ENCODE measurements around the gene PCLAF. TPM values are rescaled to one million over a fixed set of nuclear protein-coding genes. Genes with fewer than 3 reads are reported as not detected.

Gene PCLAF
- total and polyA plus RNA-seq, 2 of the 13 experiments (the other 11 are each of a cell fraction or from before 2014, with no cell fraction given) = 98.6 to 98.9 TPM

GRCh38 chr15:64387562-64388168, 6.4 kb upstream of the PCLAF start, which contains the start of gene TRIP4 (continued):
- TF ChIP-seq ZBTB4 (CRISPR knock-in tag; IDR thresholded peaks at IDR 0.05; ENCODE audit: borderline replicate concordance) (peak; percentile 84; the same call in 1 of the 2 replicates), TGIF2 (CRISPR knock-in tag; IDR thresholded peaks at IDR 0.05) (peak; percentile 99), EP300 (IDR thresholded peaks at IDR 0.05; ENCODE audit: low read depth in 2 of 2, low read length in 2 of 2) (peak in 1 of 2 experiments; percentile 67; a peak in 2 of 4 replicates), EP300 (CRISPR knock-in tag; IDR thresholded peaks at IDR 0.05; ENCODE audit: borderline replicate concordance) (peak; percentile 74), ZBTB3 (CRISPR knock-in tag; IDR thresholded peaks at IDR 0.05; ENCODE audit: borderline replicate concordance, low read depth) (peak; percentile 91; the same call in 1 of the 2 replicates), ZBTB7A (CRISPR knock-in tag; IDR thresholded peaks at IDR 0.05) (peak; percentile 58; the same call in 1 of the 2 replicates), SPEN (CRISPR knock-in tag; IDR thresholded peaks at IDR 0.05; ENCODE audit: low read depth) (peak; percentile 98), TFDP2 (CRISPR knock-in tag; IDR thresholded peaks at IDR 0.05) (peak; percentile 86), ZNF274 (CRISPR knock-in tag; IDR thresholded peaks at IDR 0.05) (peak; percentile 88; the same call in 1 of the 2 replicates), ZSCAN25 (CRISPR knock-in tag; IDR thresholded peaks at IDR 0.05) (peak; percentile 59), LBX2 (CRISPR knock-in tag; IDR thresholded peaks at IDR 0.05; ENCODE audit: borderline replicate concordance) (peak; percentile 85; the same call in 1 of the 2 replicates), CREB3 (CRISPR knock-in tag; IDR thresholded peaks at IDR 0.05) (peak; percentile 33; the same call in 1 of the 2 replicates), RNF2 (conservative IDR thresholded peaks at IDR 0.05; ENCODE audit: low read depth) (no peak), ZNF652 (CRISPR knock-in tag; IDR thresholded peaks at IDR 0.05; ENCODE audit: borderline replicate concordance, low read depth) (peak; percentile 64; the same call in 1 of the 2 replicates), TCF12 (IDR thresholded peaks at IDR 0.05) (no peak), TCF12 (CRISPR knock-in tag; IDR thresholded peaks at IDR 0.05) (no peak; the same call in 1 of the 2 replicates), KLF11 (CRISPR knock-in tag; IDR thresholded peaks at IDR 0.05) (0 out of 2 replicates have a peak, but pooled peaks have one; percentile 81), ZNF367 (CRISPR knock-in tag; IDR thresholded peaks at IDR 0.05; ENCODE audit: borderline replicate concordance) (peak; percentile 89; the same call in 1 of the 2 replicates), ZMAT3 (CRISPR knock-in tag; conservative IDR thresholded peaks at IDR 0.05) (peak; percentile 96), ZSCAN22 (CRISPR knock-in tag; IDR thresholded peaks at IDR 0.05) (peak; percentile 76; the same call in 1 of the 2 replicates), NR2F6 (IDR thresholded peaks at IDR 0.05) (peak; percentile 62; the same call in 1 of the 2 replicates), NR2F6 (CRISPR knock-in tag; IDR thresholded peaks at IDR 0.05) (peak; percentile 81), ZNF850 (CRISPR knock-in tag; conservative IDR thresholded peaks at IDR 0.05) (no peak), ZNF24 (IDR thresholded peaks at IDR 0.05) (peak; percentile 47; the same call in 1 of the 2 replicates), PAX8 (CRISPR knock-in tag; IDR thresholded peaks at IDR 0.05; ENCODE audit: borderline replicate concordance) (peak; percentile 95)

All from HepG2 (cell line).